Epidermal melanocyte (primary cell): ENCODE results near the gene PET117.
"Not testable (repeated sequence)": the region's sequence is repeated elsewhere in the genome, so short reads cannot be mapped to it uniquely, and the experiment has no call there.

Experiments used
- DNase-seq: peaks from one replicate; pipeline ENCODE4 v3.0.0; 2011; ENCODE audit warnings: low spot score; ENCODE audit not compliant: insufficient read length

Gene PET117

GRCh38 chr20:18156045-18156444, 18.4 kb downstream of the PET117 start:
- DNase-seq, result no peak

- no peak for DNase-seq
Measured at GRCh38 chr20:18164356-18164755, 26.7 kb downstream of the PET117 start.

GRCh38 chr20:18165553-18165952, 27.9 kb downstream of the PET117 start:
- no peak for DNase-seq

GRCh38 chr20:18166241-18166881, 28.7 kb downstream of the PET117 start:
- DNase-seq, result no peak

- no peak for DNase-seq
Measured at GRCh38 chr20:18166950-18167349, 29.3 kb downstream of the PET117 start.

- no peak for DNase-seq
Measured at GRCh38 chr20:18172379-18172778, 34.7 kb downstream of the PET117 start.

- no peak for DNase-seq
Measured at GRCh38 chr20:18174906-18175683, 37.4 kb downstream of the PET117 start.

GRCh38 chr20:18176318-18176785, 38.7 kb downstream of the PET117 start:
- DNase-seq, result no peak

- not testable (repeated sequence) for DNase-seq
Measured at GRCh38 chr20:18180366-18180765, 42.7 kb downstream of the PET117 start.

- DNase-seq, result no peak
Measured at GRCh38 chr20:18180815-18181214, 43.2 kb downstream of the PET117 start.

- DNase-seq, result no peak
Measured at GRCh38 chr20:18187020-18187419, 49.4 kb downstream of the PET117 start.

GRCh38 chr20:18188434-18188833, 50.8 kb downstream of the PET117 start:
- no peak for DNase-seq

- DNase-seq, result no peak
Measured at GRCh38 chr20:18190338-18191233, 52.9 kb downstream of the PET117 start.

GRCh38 chr20:18191306-18191705, 53.6 kb downstream of the PET117 start:
- no peak for DNase-seq
